BJ (cell line): ENCODE measurements around the gene TRAIP. TPM values are rescaled to one million over a fixed set of nuclear protein-coding genes. Genes with fewer than 3 reads are reported as not detected.

Source experiments
- CTCF ChIA-PET: fragments of 350-600 bp; formaldehyde crosslinking; extraction: SDS; loops from one replicate; lab custom pipeline; 2021; ENCODE audit warnings: antibody characterized with exemption, inconsistent platforms; lab: Yijun Ruan, JAX
- POLR2A ChIA-PET: fragments of 300-600 bp; sonication (Branson Sonifier 250); formaldehyde crosslinking; extraction: SDS; loops from one replicate; lab custom pipeline; 2021; ENCODE audit warnings: antibody characterized with exemption; lab: Charles Lee
- DNase-seq: peaks from one replicate; pipeline ENCODE4 v3.0.0-alpha.2; 2011; ENCODE audit warnings: low read depth
- H3K27me3 ChIP-seq: 2 replicates; pipeline ENCODE4 v1.6.0; 2011; ENCODE audit warnings: low read length; ENCODE audit not compliant: control insufficient read depth, insufficient read depth
- H3K36me3 ChIP-seq: 2 replicates; pipeline ENCODE4 v1.5.1; 2011; ENCODE audit warnings: low read length; ENCODE audit not compliant: control insufficient read depth, insufficient read depth
- H3K4me3 ChIP-seq: 2 replicates; pipeline ENCODE4 v1.5.1; 2011; ENCODE audit warnings: low read depth, mild to moderate bottlenecking, control low read depth, low read length
- polyA plus RNA-seq: library from polyadenylated mRNA; depleted of rRNA; stranded (reverse); fragments of >200 nt; gene quantifications from 2 replicates; pipeline ENCODE4 v1.2.3, GENCODE V29; 2011
- TF ChIP-seq, protein P1 (sequence below): IDR thresholded peaks from 2 replicates; pipeline ENCODE4 v1.5.1; 2011; ENCODE audit warnings: low read depth, mild to moderate bottlenecking, control low read depth, inconsistent platforms, low read length, moderate library complexity; ENCODE audit not compliant: insufficient read depth

Gene TRAIP
- polyA plus RNA-seq, 1 experiment, result 5.8 TPM

DNA sequence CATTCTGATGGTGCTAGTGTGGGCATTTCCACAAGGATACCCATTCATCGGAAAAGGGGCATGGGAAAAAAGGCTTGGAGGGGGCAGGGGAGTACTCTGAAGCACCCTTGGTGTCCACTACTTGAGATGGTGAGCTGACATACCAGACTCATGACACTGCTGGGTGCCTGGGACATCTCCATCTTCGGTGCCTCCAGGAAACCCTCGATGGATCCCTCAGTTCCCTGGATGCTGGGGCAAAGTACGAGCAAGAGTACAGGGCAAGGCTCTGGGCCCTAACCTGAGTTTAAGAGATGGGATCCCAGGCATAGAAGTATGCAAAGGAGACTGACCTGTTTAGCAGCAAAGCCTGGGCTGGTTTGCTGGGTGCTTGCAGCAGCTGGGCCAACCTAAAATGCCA lies 64.8 kb downstream of the TRAIP start:
- Histone ChIP-seq H3K4me3 (no peak overlapping the region), H3K36me3 (no peaks in the 10 kb centered on the region), H3K27me3 (no peaks in the 10 kb centered on the region)
- TF ChIP-seq, protein P1, sequence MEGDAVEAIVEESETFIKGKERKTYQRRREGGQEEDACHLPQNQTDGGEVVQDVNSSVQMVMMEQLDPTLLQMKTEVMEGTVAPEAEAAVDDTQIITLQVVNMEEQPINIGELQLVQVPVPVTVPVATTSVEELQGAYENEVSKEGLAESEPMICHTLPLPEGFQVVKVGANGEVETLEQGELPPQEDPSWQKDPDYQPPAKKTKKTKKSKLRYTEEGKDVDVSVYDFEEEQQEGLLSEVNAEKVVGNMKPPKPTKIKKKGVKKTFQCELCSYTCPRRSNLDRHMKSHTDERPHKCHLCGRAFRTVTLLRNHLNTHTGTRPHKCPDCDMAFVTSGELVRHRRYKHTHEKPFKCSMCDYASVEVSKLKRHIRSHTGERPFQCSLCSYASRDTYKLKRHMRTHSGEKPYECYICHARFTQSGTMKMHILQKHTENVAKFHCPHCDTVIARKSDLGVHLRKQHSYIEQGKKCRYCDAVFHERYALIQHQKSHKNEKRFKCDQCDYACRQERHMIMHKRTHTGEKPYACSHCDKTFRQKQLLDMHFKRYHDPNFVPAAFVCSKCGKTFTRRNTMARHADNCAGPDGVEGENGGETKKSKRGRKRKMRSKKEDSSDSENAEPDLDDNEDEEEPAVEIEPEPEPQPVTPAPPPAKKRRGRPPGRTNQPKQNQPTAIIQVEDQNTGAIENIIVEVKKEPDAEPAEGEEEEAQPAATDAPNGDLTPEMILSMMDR, result no peak
- ChIA-PET POLR2A (no interaction called here), CTCF (interaction anchor here (1.0 kb wide), 1 partner anchor 11 kb away, joined by 4 read pairs; the partner anchor contains the start of gene INKA1)
- DNase-seq, result no peak

DNA sequence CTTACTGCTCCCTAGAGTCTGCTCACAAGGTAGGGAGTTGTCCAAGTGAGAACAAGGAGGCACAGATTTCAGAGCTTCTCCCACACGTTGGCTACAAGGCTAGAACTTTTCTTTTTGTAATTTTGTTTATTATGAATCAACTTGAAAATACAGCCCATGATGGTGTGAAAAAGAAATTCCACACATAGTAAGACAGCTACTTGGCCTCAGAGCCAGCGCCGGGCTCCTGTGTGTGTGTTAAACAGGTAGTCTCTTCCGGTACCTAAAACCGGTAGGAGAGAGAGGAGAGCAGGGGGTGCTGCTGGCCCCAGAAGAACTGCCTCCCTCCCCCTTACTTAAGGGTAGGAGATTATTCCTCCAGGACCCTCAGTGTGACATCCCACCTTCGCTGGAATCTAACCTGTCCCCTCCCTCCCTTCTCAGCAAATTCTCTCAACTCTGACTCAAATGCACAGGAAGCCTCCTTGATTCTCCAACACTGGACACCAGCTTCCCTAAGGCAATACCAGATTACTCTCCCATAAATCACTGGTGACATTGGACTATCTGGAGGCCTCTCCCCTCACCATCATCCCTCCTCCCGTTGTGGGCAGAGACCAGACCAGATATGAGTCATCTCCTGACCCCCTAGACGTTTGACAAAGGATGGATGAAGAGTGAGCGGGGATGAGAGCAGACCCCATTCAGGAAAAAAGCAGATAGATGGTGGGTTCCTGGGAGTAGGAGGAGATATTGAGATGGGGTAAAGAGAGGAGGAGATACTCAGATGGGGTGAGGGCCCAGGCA lies 65.5 kb downstream of the TRAIP start:
- H3K36me3 ChIP-seq, result no peaks in the 10 kb centered on the region
- no peaks in the 10 kb centered on the region for H3K27me3 ChIP-seq
- DNase-seq, result no peak
- TF ChIP-seq, protein P1, result no peak
- H3K4me3 ChIP-seq, result no peak overlapping the region
- CTCF ChIA-PET, result no interaction called here
- POLR2A ChIA-PET, result no interaction called here

DNA sequence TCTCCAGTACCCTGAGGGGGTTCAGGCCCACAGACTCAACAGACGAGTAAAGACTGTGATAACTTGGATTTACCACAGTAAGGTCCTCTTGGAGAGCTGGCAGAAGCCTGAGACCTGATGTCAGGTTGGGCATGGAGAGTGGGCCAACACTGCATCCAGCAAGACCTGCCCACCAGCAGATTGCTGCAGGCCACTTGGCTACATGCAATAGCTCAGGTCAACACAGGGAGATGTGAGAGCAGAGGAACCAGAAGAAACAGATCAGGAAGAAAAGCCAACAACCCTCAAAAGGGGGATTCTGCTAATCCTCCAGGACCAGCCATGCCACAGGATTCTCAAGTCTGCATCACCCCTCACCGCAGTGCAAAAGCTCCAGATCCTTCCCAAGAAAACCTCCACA lies 68.3 kb downstream of the TRAIP start:
- Histone ChIP-seq H3K27me3 (no peaks in the 10 kb centered on the region), H3K36me3 (no peaks in the 10 kb centered on the region), H3K4me3 (no peak overlapping the region)
- TF ChIP-seq, protein P1, result no peak
- ChIA-PET POLR2A (no interaction called here), CTCF (interaction anchor here (1.9 to 2.5 kb wide), 2 partner anchors 12 to 15 kb away, joined by 5 to 13 read pairs; partner anchors contain the start of genes CDHR4 and INKA1)
- DNase-seq, result no peak

DNA sequence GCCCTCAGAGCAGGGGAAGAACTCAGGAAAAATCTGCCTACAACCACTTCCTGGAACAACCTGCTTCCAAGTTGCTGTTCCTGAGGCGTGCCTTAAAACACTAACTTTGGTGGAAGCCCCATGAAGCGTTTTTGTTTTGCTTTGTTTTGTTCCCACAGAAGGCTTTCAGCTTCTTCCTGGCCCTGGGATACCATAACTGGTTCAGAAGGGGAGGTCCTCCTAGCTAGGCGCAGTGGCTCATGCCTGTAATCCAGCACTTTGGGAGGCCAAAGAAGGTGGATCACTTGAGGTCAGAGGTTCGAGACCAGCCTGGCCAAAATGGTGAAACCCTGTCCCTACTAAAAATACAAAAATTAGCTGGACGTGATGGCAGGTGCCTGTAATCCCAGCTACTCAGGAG lies 68.8 kb downstream of the TRAIP start:
- TF ChIP-seq, protein P1, result no peak
- Histone ChIP-seq H3K27me3 (no peaks in the 10 kb centered on the region), H3K4me3 (no peak overlapping the region), H3K36me3 (0 out of 2 replicates have a peak, but pooled peaks cover 1% of the 10 kb centered on the region)
- POLR2A ChIA-PET, result interaction anchor here (0.6 kb wide), 1 partner anchor 21 kb away, joined by 5 read pairs; no protein-coding TSS in a partner anchor
- CTCF ChIA-PET, result interaction anchor here (1.3 to 2.5 kb wide), 3 partner anchors 12 to 118 kb away, joined by 3 to 13 read pairs (median 5); partner anchors contain the start of genes CDHR4 and INKA1
- DNase-seq, result no peak

DNA sequence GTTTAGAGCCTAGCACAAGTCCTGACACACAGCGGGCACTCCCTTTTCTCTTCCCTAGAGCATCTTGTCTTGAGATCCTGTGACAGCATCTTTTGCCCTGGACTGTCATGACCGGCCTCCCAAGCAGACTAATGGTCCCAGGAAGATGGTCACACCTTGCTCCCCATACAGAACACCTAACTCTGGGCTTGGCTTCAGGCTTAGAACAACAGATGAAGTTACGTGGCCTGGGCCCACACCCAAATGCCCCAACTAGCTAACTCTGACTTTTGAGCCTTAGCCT lies 69.2 kb downstream of the TRAIP start:
- TF ChIP-seq, protein P1, result no peak
- Histone ChIP-seq H3K36me3 (0 out of 2 replicates have a peak, but pooled peaks cover 1% of the 10 kb centered on the region), H3K4me3 (no peak overlapping the region; the same call in 1 of the 2 replicates), H3K27me3 (no peaks in the 10 kb centered on the region)
- POLR2A ChIA-PET, result interaction anchor here (0.6 kb wide), 1 partner anchor 21 kb away, joined by 5 read pairs; no protein-coding TSS in a partner anchor
- DNase-seq, result no peak
- CTCF ChIA-PET, result interaction anchor here (1.3 to 2.5 kb wide), 3 partner anchors 13 to 119 kb away, joined by 3 to 13 read pairs (median 5); partner anchors contain the start of genes CDHR4 and INKA1
